T-helper 9 cell (primary cell): ENCODE results near the gene BMP5.

Experiments used
- DNase-seq: peaks from one replicate; pipeline ENCODE4 v3.0.0-alpha.2; 2020

BMP5 gene

DNA sequence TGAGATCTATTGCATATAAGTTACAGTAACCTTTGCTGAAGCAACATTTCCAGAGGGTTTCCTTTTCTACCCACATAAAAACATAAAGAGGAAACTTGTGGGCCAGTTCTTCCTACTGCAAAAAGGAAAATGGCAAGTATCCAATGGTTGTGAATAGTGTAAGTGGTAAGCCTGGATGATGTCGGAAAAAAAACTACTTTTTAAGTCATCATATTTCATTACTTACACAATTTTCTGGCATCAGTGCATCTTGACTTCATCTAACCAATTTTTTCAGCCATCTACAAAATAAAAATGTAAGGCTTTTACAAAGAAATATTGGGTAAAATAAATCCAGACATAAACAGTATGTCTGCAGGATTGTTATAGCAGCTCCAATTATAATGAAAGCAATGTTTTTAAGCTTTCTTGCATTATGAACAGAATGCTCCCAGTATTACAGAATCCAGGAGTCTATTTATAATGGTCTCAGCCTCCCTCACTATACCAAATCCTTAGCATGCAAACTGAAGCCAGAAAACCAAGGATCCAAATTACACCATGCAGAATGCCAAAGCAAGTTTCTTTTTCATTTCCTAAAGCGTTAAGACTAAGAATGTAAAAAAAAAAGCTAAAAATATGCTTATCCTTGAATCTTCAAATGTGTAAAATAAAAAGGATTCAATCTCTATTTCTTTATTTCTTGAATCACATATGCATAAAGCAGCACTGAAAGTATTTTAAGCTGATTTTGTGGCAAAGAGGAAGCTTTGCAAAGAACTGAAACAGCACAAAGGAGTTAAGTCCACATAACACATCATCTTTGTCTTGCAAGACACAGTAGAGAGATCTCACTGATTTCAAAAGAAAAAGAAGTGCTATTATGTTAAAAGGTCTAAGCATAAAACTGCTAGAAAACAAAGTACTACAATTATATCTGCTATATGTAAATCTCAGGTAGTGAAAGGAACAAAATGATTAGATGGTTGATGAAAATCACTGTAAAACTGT is 169.6 kb downstream of the BMP5 start:
- no peak for DNase-seq

DNA sequence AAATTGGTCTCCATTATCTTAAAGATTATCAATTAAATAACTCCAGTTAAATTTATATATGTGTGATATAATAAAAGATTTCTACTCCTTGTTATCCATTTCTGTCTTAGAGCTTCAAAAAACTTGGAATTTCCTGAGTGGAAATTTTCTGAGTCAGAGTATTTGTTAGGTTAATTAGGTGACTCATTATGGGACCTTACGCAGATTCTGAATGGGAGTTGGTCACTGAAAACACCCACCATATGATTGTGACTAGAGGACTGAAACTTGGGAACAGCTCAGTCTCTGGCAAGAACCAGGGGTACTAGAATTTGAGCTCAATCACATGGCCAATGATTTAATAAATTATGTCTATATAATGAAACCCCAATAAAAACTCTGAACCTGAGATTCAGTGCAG is 171.0 kb downstream of the BMP5 start:
- no peak for DNase-seq
